K562 (cell line): ENCODE data around the gene KCNH2. TPM values are rescaled to one million over a fixed set of nuclear protein-coding genes. Genes with fewer than 3 reads are reported as not detected.

Experiments used
- PRDM10 ChIP-seq: fragments of 450-650 bp; IDR thresholded peaks from 2 replicates; pipeline ENCODE4 v1.6.1; 2018; ENCODE audit not compliant: partially characterized antibody
- ZBTB26 ChIP-seq: fragments of 450-650 bp; formaldehyde crosslinking; IDR thresholded peaks from 2 replicates; pipeline ENCODE4 v1.4.0; 2022; ENCODE audit warnings: missing genetic modification characterization
- ZNF639 ChIP-seq, 2 experiments: fragments of 200-800 bp in 1 of 2; sonication (Bioruptor generic) in 1 of 2; sonication (generic) in 1 of 2; formaldehyde crosslinking in 1 of 2; IDR thresholded peaks in 1 of 2; conservative IDR thresholded peaks in 1 of 2; 2 replicates each; pipeline versions ENCODE4 v1.5.0 to v1.6.1; 2016 to 2020; ENCODE audit warnings: missing compliant biosample characterization in 1 of 2, missing genetic modification characterization in 1 of 2, missing genetic modification reagents in 1 of 2
- polyA plus RNA-seq, 8 experiments: library from polyadenylated mRNA; depleted of rRNA in 4 of 8; stranded (reverse) in 5 of 8; unstranded in 3 of 8; fragments of >200 nt; fragmentation: Nextera tagmentation in 2 of 8; fragmentation: Illumina TruSeq in 1 of 8; extraction: Ambion mirVana in 2 of 8; extraction: Trizol in 1 of 8; gene quantifications; 2 replicates each; pipeline versions ENCODE4 v1.2.1 to v1.2.3, GENCODE V29; 2011 to 2014; ENCODE audit warnings: inconsistent platforms in 1 of 8, missing spikeins in 1 of 8
- total RNA-seq, 7 experiments: library from RNA; depleted of rRNA in 6 of 7; stranded (reverse); fragments of >200 nt in 6 of 7; fragmentation: Illumina TruSeq in 2 of 7; extraction: Trizol in 2 of 7; gene quantifications; 2 replicates each; pipeline versions ENCODE4 v1.2.1 to v1.2.3, GENCODE V29; 2011 to 2021; ENCODE audit warnings: low replicate concordance in 1 of 7

The KCNH2 gene
- total and polyA plus RNA-seq, 9 of the 15 experiments (the other 6 are each of a cell fraction or from before 2014, with no cell fraction given): 18.1 to 368 (median 218) TPM

GRCh38 chr7:150996376-150997074 is 18.4 kb upstream of the KCNH2 start (continued):
- peak in 1 of 2 experiments; percentile 51; a peak in 2 of 4 replicates for TF ChIP-seq ZNF639 (CRISPR knock-in tag; conservative IDR thresholded peaks at IDR 0.05 in 1 of 2, IDR thresholded peaks at IDR 0.05 in 1 of 2)
- TF ChIP-seq ZBTB26 (CRISPR knock-in tag): no peak; the same call in 1 of the 2 replicates
- TF ChIP-seq PRDM10: peak; percentile 97
